ENCODE results near the gene WNT11.

The WNT11 gene

GRCh38 chr11:76215941-76216340 lies 9.6 kb upstream of the WNT11 start:
- TF ChIP-seq TAF1 (IDR thresholded peaks at IDR 0.05; ENCODE audit: borderline replicate concordance, insufficient read depth, low read length) (no peak), FOXP2 (optimal IDR thresholded peaks at IDR 0.05; ENCODE audit: borderline replicate concordance, extremely low read depth, extremely low read length, insufficient read depth) (no peak), SIN3A (IDR thresholded peaks at IDR 0.05; ENCODE audit: borderline replicate concordance, insufficient read depth, low read length) (no peak), REST (IDR thresholded peaks at IDR 0.05; ENCODE audit: insufficient read depth in 1 of 2, low read depth in 2 of 2, low read length in 2 of 2) (no peak), POLR2AphosphoS5 (IDR thresholded peaks at IDR 0.05; ENCODE audit: low read depth, low read length) (no peak)

GRCh38 chr11:76214968-76215548 lies 8.8 kb upstream of the WNT11 start:
- TF ChIP-seq TAF1 (IDR thresholded peaks at IDR 0.05; ENCODE audit: borderline replicate concordance, insufficient read depth, low read length) (no peak), SIN3A (IDR thresholded peaks at IDR 0.05; ENCODE audit: borderline replicate concordance, insufficient read depth, low read length) (no peak), POLR2AphosphoS5 (IDR thresholded peaks at IDR 0.05; ENCODE audit: low read depth, low read length) (no peak), FOXP2 (optimal IDR thresholded peaks at IDR 0.05; ENCODE audit: borderline replicate concordance, extremely low read depth, extremely low read length, insufficient read depth) (no peak), REST (IDR thresholded peaks at IDR 0.05; ENCODE audit: insufficient read depth in 1 of 2, low read depth in 2 of 2, low read length in 2 of 2) (no peak)

GRCh38 chr11:76214186-76214585 lies 7.9 kb upstream of the WNT11 start:
- TF ChIP-seq POLR2AphosphoS5 (IDR thresholded peaks at IDR 0.05; ENCODE audit: low read depth, low read length) (no peak), SIN3A (IDR thresholded peaks at IDR 0.05; ENCODE audit: borderline replicate concordance, insufficient read depth, low read length) (no peak), FOXP2 (optimal IDR thresholded peaks at IDR 0.05; ENCODE audit: borderline replicate concordance, extremely low read depth, extremely low read length, insufficient read depth) (no peak), TAF1 (IDR thresholded peaks at IDR 0.05; ENCODE audit: borderline replicate concordance, insufficient read depth, low read length) (no peak), REST (IDR thresholded peaks at IDR 0.05; ENCODE audit: insufficient read depth in 1 of 2, low read depth in 2 of 2, low read length in 2 of 2) (no peak)

GRCh38 chr11:76212086-76213035 lies 6.1 kb upstream of the WNT11 start:
- no peak for TF ChIP-seq FOXP2 (optimal IDR thresholded peaks at IDR 0.05; ENCODE audit: borderline replicate concordance, extremely low read depth, extremely low read length, insufficient read depth)
- no peak for TF ChIP-seq REST (IDR thresholded peaks at IDR 0.05; ENCODE audit: insufficient read depth in 1 of 2, low read depth in 2 of 2, low read length in 2 of 2)
- no peak for TF ChIP-seq POLR2AphosphoS5 (IDR thresholded peaks at IDR 0.05; ENCODE audit: low read depth, low read length)
- TF ChIP-seq SIN3A (IDR thresholded peaks at IDR 0.05; ENCODE audit: borderline replicate concordance, insufficient read depth, low read length) = no peak
- TF ChIP-seq TAF1 (IDR thresholded peaks at IDR 0.05; ENCODE audit: borderline replicate concordance, insufficient read depth, low read length) = no peak

All from PFSK-1 (cell line).